GM12891 (cell line): Measurements from ENCODE around the gene PACSIN2.

Experiments used
- PAX5 ChIP-seq: IDR thresholded peaks from 2 replicates; pipeline ENCODE4 v1.6.1; 2011; ENCODE audit warnings: low read length, moderate library complexity, mild to moderate bottlenecking; ENCODE audit not compliant: insufficient read depth, severe bottlenecking
- POLR2A ChIP-seq: IDR thresholded peaks from 2 replicates; pipeline ENCODE4 v1.6.1; 2011; ENCODE audit warnings: low read depth, low read length, control low read depth
- POLR2AphosphoS5 ChIP-seq: IDR thresholded peaks from 2 replicates; pipeline ENCODE4 v1.6.1; 2011; ENCODE audit warnings: low read depth, low read length, control low read depth
- SPI1 ChIP-seq: IDR thresholded peaks from 2 replicates; pipeline ENCODE4 v1.6.1; 2011; ENCODE audit warnings: low read depth, low read length, control low read depth
- TAF1 ChIP-seq: IDR thresholded peaks from 2 replicates; pipeline ENCODE4 v1.6.1; 2011; ENCODE audit warnings: low read depth, low read length, control low read depth

DNA sequence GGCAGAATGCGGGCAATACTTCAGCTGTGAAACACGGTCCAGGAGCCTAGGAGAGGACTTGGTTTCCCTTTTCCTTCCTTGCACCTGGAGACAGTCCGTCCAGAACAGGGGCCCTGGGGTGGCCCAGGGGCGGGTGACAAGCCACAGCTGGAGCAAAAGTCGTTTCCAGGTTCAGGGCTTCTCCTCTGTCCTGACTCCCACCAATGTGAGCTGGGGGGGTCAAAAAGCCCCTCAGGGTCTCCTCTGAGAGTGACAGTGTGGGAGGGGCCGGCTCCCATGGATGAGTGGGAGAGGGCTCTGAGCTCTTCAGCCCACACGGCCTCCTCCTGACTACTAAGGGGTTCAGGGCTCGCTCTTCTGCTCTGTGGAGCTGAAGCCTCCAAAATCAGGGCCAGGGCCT, 137.8 kb downstream of the PACSIN2 start:
- TF ChIP-seq POLR2A (no peak), POLR2AphosphoS5 (no peak), TAF1 (no peak), SPI1 (no peak), PAX5 (no peak)
